ENCODE results near the gene KCTD1.
"Not testable (repeated sequence)": the region's sequence is repeated elsewhere in the genome, so short reads cannot be mapped to it uniquely, and the experiment has no call there.

KCTD1 gene

DNA sequence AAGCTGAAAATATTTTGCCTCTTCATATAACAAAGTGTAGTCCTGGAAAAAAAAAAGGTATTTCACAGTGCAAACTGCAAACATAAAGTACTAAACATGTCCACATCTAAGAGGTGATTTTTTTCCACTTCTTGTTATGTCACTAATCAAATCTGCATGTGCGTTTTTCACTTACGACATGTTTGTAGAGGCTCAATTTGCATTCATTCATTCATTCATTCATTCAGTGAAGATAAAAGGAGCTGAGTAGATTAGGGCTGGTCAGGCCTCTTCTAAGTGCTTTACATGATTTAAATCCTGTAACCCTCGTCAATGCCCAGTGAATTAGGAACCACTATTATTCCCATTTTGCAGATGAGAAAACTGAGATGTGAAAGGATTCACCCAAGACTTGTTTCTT, 88.5 kb downstream of the KCTD1 start:
- DNase-seq (ENCODE audit: low read depth in 4 of 4, low spot score in 1 of 4), result no peak

DNA sequence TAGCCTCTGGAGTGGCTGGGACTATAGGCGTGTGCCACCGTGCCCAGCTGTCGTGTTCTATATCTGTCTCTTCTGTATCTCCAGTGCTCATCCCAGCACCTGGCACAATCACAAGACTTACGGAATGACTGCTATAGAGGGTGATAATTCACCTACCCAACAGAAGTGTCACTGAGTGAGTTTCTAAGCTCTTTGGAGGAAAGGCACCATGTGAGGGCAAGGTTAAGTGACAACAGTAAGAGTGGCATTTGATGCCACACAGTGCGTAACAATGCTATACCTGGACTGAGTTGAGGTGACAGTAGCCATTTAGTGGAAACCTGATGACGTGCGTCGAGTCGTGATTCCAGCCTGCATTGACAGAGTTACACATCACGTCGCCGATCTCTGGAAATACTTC, 89.0 kb downstream of the KCTD1 start:
- no peak for DNase-seq (ENCODE audit: low read depth in 4 of 4, low spot score in 1 of 4)

DNA sequence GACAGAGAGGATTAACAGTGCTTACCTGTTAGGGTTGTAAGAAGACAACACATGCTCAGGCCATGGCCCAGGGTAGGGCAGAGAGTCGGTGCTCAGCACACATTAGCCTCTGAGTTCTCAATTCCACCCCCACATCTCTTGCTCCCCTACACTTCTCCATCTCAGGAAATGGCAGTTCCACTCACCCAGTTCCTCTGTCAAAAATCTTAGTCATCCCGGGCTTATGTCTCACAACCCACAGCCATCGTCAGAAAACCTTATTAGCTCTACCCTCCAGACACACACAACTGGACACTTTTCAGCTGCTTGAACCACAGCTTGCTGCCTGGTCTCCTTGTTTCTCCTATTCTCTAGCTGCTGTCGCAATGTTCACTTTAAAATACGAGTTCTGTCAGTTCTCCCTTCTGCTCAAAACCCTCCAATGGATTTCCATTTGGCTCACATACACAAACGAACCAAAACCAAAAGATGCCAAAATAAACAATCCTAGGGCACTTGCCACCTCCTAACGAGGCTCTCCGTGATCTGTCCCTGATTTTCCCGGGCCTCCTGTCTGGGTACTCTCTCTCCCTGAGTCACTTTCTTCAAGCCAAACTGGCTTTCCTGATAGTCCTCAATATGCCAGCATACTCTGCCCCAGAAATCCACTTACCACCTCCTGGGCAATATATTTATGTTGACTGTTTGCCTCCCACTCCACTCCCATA, 89.7 kb downstream of the KCTD1 start:
- no peak for DNase-seq (ENCODE audit: low read depth in 4 of 4, low spot score in 1 of 4)

DNA sequence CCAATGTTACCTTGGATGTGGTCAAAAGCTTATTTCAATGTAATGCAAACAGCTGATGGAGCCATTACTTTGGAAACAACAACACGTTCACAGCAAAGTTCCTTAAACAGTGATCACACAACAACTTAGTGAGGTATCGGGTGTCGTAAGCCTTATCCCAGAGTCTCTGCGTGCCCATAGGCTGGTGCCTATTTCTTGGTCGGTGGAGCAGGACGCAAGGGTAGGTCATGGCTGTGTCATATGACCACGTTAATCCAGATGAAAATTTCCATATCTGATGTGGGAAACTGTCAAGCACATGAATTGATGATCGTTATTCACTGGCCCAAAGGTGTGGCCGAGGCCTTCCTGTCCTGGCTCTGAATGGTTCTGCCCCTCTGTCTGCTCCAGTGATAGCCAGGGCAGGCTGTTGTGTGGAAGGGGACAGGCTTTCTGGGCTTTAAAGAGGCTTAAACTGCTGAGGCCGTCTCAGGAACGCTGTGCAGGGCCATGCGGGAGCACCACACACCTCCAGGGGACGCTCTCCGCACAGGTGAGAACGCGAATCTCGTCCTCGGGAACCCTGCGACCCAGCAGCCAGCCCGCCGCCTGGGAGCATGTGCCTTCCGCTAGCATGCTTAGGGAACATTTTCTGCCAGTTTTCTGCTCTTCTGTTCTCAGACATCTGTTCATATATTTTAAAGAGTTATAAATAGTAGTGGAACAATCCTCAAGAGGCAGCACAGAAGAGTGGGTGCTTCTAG, 90.6 kb downstream of the KCTD1 start:
- no peak for DNase-seq (ENCODE audit: low read depth in 4 of 4, low spot score in 1 of 4)

- no peak for DNase-seq (ENCODE audit: low read depth in 4 of 4, low spot score in 1 of 4)
These were observed 91.2 kb downstream of the KCTD1 start for GRCh38 chr18:26457195-26457594.

- DNase-seq (ENCODE audit: low read depth in 4 of 4, low spot score in 1 of 4), result no peak
These were observed 92.3 kb downstream of the KCTD1 start for GRCh38 chr18:26456070-26456491.

- no peak for DNase-seq (ENCODE audit: low read depth in 4 of 4, low spot score in 1 of 4)
These were observed 92.7 kb downstream of the KCTD1 start for GRCh38 chr18:26455639-26456038.

GRCh38 chr18:26454616-26455015, 93.7 kb downstream of the KCTD1 start:
- no peak for DNase-seq (ENCODE audit: low read depth in 4 of 4, low spot score in 1 of 4)

DNA sequence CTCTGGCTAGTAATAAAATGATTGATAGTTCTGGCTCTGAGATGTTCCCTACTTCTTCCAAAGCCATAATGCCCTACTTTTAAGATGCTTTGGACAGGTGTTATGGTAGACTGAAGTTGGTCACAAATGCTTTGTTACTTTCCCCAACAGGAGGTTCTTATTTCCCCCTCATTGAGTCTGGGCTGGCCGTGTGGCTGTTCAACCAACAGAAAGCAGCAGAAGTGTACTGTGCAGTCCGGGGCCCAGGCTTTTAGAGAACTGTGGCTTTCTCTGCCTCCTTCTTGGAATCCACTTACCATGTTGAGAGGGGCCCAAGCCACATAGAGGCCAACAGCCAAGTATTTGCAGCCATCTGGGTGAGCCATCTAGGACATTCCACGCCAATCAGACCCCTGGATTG, 94.2 kb downstream of the KCTD1 start:
- DNase-seq (ENCODE audit: low read depth in 4 of 4, low spot score in 1 of 4), result no peak

- no peak for DNase-seq (ENCODE audit: low read depth in 4 of 4, low spot score in 1 of 4)
These were observed 94.9 kb downstream of the KCTD1 start for GRCh38 chr18:26453386-26453901.

DNA sequence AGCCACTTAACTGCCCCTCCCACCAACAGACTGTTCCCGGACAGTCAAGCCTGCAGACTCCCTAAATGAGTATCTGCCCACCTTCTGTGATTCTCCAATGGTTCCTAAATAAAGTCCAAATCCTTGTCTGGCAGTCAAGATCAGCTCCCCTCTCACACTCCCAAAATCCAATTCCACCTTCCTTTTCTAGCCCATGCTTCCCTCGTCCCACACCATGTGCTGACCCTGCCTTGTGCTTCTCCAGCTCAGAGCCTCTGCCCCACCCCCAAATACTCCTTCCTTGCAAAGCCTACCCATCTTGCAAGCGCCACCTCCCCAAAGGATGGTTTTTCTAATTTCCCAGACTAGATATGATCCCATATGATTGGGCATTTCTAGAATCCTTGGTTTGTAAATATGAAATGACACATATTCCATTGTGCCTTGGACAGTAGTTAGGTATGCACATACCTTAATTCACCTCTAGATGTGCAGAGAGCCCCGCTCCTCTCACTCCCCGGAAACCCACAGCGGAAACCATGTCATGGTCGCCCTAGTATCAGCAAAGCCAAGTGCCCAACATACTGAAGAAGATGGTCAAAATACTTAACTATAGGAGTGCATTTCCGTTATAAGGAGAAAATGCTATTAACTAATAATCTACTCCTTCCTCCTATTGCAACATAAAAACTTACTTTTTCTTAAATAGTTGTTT, 97.2 kb downstream of the KCTD1 start:
- no peak for DNase-seq (ENCODE audit: low read depth in 4 of 4, low spot score in 1 of 4)

DNA sequence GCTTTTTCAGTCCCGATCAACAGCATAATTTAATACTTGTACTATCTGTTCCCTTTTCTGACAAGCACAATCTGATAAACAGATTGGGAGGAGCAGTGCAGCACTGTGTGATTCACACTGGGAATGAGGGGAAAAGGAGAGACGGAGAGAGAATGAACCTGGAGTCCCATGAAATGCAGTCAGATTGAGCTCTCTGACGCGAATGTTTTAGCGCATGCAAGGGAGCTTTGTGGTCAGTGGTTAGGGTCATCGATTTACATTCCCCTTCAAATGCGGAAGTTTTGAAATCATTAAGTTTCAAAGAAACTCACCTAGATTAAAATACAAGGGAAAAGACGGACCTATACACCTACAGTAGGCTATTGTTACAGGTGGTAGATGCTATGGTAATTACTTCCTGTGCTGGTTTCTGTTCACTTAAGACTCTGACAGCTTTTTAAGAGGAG, 99.6 kb downstream of the KCTD1 start:
- DNase-seq (ENCODE audit: low read depth in 4 of 4, low spot score in 1 of 4), result no peak

- no peak for DNase-seq (ENCODE audit: low read depth in 4 of 4, low spot score in 1 of 4)
These were observed 104.5 kb downstream of the KCTD1 start for GRCh38 chr18:26443853-26444252.

GRCh38 chr18:26442126-26442525, 106.2 kb downstream of the KCTD1 start:
- DNase-seq (ENCODE audit: low read depth in 4 of 4, low spot score in 1 of 4), result no peak

DNA sequence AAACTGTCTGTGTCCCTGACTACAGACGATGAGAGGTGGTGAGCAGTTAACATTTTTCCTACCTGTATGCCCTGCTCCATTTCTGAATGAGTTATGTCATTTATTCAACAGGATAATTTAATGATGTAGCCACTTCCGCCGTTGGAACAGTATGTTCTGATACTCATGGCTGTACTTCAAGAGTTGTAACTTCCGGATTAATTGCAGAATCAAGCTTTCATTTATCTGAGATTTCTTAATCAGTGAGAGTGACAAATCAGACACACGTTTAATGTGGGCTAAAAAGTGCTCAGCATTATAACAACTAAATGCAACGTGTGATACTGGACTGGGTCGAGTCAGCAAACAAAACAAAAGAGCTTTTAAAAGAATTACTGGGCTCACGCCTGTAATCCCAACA, 107.7 kb downstream of the KCTD1 start:
- DNase-seq (ENCODE audit: low read depth in 4 of 4, low spot score in 1 of 4), result no peak

DNA sequence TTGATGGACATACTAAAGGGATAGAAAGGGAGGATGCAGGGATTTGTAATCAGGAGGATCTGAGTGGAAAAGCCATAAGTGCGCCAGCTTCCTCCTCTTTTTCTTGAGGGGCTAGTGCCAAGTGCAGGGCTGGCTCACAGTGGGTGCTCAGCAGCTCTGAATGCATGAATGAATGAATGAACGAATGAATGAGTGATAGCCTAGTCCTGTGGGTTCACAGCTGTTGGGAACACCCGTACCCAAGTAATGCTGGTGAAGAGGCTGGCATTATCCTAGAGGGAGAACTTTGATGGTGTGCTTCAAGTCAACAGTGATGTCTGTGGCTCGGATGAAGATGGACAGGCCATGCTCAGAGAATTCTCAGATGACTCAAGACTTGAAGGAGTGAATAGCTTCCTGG, 108.8 kb downstream of the KCTD1 start:
- DNase-seq (ENCODE audit: low read depth in 4 of 4, low spot score in 1 of 4), result no peak

DNA sequence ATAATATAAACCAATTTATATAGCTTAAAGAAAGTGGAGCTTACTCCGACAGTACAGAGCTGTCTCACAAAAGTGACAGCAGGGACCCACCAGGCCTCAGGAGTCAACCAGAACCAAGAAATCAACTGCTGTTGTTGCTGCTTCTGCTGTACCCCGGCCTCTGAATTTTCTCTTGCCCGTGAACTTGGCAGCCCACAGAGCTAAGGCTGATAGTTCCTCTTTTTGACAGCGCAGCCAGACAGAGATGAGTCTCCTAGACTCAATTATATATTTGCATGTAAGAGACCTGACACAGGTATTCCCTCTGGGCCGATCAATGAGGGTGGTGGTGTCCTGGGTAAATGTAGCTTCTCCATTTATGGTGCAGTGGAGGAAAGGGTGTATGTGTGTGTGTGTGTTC, 109.4 kb downstream of the KCTD1 start:
- DNase-seq (ENCODE audit: low read depth in 4 of 4, low spot score in 1 of 4), result no peak

GRCh38 chr18:26437634-26438033, 110.7 kb downstream of the KCTD1 start:
- DNase-seq (ENCODE audit: low read depth in 4 of 4, low spot score in 1 of 4), result not testable (repeated sequence)

DNA sequence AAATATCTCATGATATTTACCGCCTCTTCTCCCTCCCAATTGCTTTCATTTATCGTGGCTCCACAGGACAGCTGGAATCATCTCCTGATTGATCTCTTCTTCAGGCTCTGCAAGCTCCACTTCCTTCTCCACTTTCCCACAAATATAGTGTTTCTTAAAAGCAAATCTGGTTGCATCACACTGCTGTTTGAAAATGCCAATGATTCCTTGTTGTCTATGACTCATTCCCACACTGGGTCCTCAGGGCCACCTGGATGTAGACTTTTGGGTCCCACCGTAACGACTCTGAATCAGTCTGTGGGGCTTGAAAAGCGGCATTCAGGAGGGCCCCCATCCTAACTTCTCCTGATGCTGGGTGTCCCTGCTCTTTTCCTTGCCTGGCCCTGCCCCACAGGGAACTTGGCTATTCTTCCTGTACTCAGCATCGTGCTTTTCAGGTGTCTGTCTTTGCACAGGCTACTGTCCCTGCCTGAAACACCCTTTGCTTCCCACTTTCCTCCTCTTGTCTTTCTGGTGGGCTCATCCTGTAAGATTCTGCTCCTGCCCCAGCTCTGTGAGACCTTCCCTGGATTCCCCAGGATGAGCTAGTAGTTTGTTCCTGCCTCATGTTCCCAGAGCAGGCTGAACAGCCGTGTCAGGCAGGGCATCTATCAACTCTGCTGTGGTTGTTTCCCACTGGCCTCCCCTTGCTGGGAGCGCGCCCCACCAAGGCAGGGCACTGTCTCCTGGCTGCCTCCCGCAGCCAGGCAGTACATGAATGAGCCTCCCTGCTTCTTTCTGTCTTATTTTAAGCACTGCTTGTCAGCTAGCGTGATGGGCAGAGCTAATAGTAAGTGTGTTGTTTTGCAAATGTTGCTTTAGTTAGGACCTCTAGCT, 111.9 kb downstream of the KCTD1 start:
- DNase-seq (ENCODE audit: low read depth in 4 of 4, low spot score in 1 of 4), result no peak

DNA sequence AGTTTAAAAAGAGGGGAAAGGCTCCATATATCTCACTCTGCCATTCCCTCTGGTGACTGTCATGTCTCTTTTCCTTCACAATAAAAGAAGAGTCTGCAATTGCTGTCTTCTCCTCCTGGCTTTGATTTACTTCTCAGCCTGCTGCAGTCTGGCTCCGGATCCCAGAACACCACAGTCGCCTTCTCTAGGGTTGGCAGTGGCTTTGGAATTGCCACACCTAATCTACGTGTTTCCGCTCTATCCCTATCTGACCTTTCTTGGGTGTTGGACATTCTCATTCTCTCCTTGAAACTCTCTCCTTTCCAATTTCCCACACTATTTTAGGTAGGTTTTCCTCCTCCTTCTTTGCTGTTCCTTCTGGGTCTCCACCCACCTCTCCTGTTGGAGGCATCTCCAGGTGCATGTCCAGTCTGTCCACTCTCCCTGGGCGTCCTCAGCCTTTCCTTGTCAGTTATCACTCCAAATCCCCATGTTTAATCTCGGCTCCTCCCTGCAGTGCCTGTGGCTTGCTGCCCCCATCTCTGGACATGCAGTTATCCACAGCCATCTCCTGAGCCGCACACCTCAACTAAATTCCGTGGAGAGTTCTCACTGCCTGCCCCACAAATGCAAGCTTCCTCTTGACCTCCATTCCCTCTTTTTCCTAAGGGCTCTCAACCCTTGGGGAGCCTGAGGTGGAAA, 112.8 kb downstream of the KCTD1 start:
- no peak for DNase-seq (ENCODE audit: low read depth in 4 of 4, low spot score in 1 of 4)
